K562 (cell line): ENCODE results near the gene SPTBN4. TPM values are rescaled to one million over a fixed set of nuclear protein-coding genes. Genes with fewer than 3 reads are reported as not detected.

Experiments used
- ATF7 ChIP-seq: fragments of 450-650 bp; IDR thresholded peaks from 2 replicates; pipeline ENCODE4 v1.7.1; 2014; ENCODE audit warnings: mild to moderate bottlenecking, moderate library complexity
- EP300 ChIP-seq: IDR thresholded peaks from 2 replicates; pipeline ENCODE4 v1.6.1; 2012; ENCODE audit warnings: low read length, improper control_type of control experiment
- HDAC8 ChIP-seq: fragments of 450-650 bp; IDR thresholded peaks from 2 replicates; pipeline ENCODE4 v1.6.1; 2016; ENCODE audit warnings: mild to moderate bottlenecking, missing genetic modification characterization, moderate library complexity, missing compliant biosample characterization
- HINFP ChIP-seq: fragments of 450-650 bp; conservative IDR thresholded peaks from 2 replicates; pipeline ENCODE4 v1.6.1; 2016; ENCODE audit warnings: missing genetic modification characterization, low read depth, mild to moderate bottlenecking, control low read depth, missing compliant biosample characterization
- JUND ChIP-seq, 2 experiments: IDR thresholded peaks; 2 replicates in 1 of 2; 3 replicates in 1 of 2; pipeline ENCODE4 v1.6.1; 2011; ENCODE audit warnings: borderline replicate concordance in 2 of 2, low read depth in 2 of 2, low read length in 2 of 2, improper control_type of control experiment in 1 of 2, missing biosample characterization in 1 of 2, missing genetic modification characterization in 1 of 2, missing genetic modification reagents in 1 of 2
- KAT2B ChIP-seq: IDR thresholded peaks from one replicate; pipeline ENCODE4 v1.6.1; 2012; ENCODE audit warnings: low read depth, mild to moderate bottlenecking, control low read depth, inconsistent platforms, low read length, moderate library complexity
- KDM5B ChIP-seq: fragments of 200-600 bp; sonication (generic); IDR thresholded peaks from 2 replicates; pipeline ENCODE4 v1.6.1; 2012; ENCODE audit warnings: low read depth, mild to moderate bottlenecking, moderate library complexity, low read length, control low read depth, inconsistent platforms; ENCODE audit not compliant: insufficient replicate concordance
- KLF10 ChIP-seq: fragments of 250-450 bp; sonication (Bioruptor Pico); IDR thresholded peaks from 2 replicates; pipeline ENCODE4 v1.6.1; 2021; ENCODE audit warnings: matching md5 sums
- MAZ ChIP-seq, 2 experiments: fragments of 450-650 bp in 1 of 2; sonication (generic) in 1 of 2; formaldehyde crosslinking; IDR thresholded peaks in 1 of 2; conservative IDR thresholded peaks in 1 of 2; 2 replicates each; pipeline versions ENCODE4 v1.4.0 to v1.5.0; 2020; ENCODE audit warnings: mild to moderate bottlenecking in 1 of 2, missing genetic modification reagents in 1 of 2
- NFE2L1 ChIP-seq: fragments of 450-650 bp; IDR thresholded peaks from 2 replicates; pipeline ENCODE4 v1.6.1; 2016; ENCODE audit warnings: missing genetic modification characterization, low read depth, mild to moderate bottlenecking, missing compliant biosample characterization, moderate library complexity, borderline replicate concordance
- SMARCA4 ChIP-seq: fragments of 450-650 bp; IDR thresholded peaks from 2 replicates; pipeline ENCODE4 v1.6.1; 2016
- STAT5A ChIP-seq: IDR thresholded peaks from 2 replicates; pipeline ENCODE4 v1.6.1; 2012; ENCODE audit warnings: low read length, inconsistent platforms, borderline replicate concordance
- SUPT5H ChIP-seq: fragments of 450-650 bp; IDR thresholded peaks from 2 replicates; pipeline ENCODE4 v1.6.1; 2016
- TBP ChIP-seq: optimal IDR thresholded peaks from 2 replicates; pipeline ENCODE3; 2011; ENCODE audit warnings: low read depth, low read length, improper control_type of control experiment
- ZNF165 ChIP-seq: fragments of 250-450 bp; sonication (Bioruptor Pico); IDR thresholded peaks from 2 replicates; pipeline ENCODE4 v1.4.0; 2020; ENCODE audit warnings: borderline replicate concordance
- ZNF583 ChIP-seq: fragments of 250-450 bp; sonication (Bioruptor Pico); IDR thresholded peaks from 2 replicates; pipeline ENCODE4 v1.4.0; 2020
- polyA plus RNA-seq, 8 experiments: library from polyadenylated mRNA; depleted of rRNA in 4 of 8; stranded (reverse) in 5 of 8; unstranded in 3 of 8; fragments of >200 nt; fragmentation: Nextera tagmentation in 2 of 8; fragmentation: Illumina TruSeq in 1 of 8; extraction: Ambion mirVana in 2 of 8; extraction: Trizol in 1 of 8; gene quantifications; 2 replicates each; pipeline versions ENCODE4 v1.2.1 to v1.2.3, GENCODE V29; 2011 to 2014; ENCODE audit warnings: inconsistent platforms in 1 of 8, missing spikeins in 1 of 8
- total RNA-seq, 7 experiments: library from RNA; depleted of rRNA in 6 of 7; stranded (reverse); fragments of >200 nt in 6 of 7; fragmentation: Illumina TruSeq in 2 of 7; extraction: Trizol in 2 of 7; gene quantifications; 2 replicates each; pipeline versions ENCODE4 v1.2.1 to v1.2.3, GENCODE V29; 2011 to 2021; ENCODE audit warnings: low replicate concordance in 1 of 7
- TF ChIP-seq, protein P1 (sequence below): sonication (generic); formaldehyde crosslinking; IDR thresholded peaks from 2 replicates; pipeline ENCODE4 v1.8.1; 2022; ENCODE audit warnings: missing genetic modification reagents

The SPTBN4 gene
- total and polyA plus RNA-seq, 9 of the 15 experiments (the other 6 are each of a cell fraction or from before 2014, with no cell fraction given), result 0.01 to 1.5 (median 0.86) TPM

DNA sequence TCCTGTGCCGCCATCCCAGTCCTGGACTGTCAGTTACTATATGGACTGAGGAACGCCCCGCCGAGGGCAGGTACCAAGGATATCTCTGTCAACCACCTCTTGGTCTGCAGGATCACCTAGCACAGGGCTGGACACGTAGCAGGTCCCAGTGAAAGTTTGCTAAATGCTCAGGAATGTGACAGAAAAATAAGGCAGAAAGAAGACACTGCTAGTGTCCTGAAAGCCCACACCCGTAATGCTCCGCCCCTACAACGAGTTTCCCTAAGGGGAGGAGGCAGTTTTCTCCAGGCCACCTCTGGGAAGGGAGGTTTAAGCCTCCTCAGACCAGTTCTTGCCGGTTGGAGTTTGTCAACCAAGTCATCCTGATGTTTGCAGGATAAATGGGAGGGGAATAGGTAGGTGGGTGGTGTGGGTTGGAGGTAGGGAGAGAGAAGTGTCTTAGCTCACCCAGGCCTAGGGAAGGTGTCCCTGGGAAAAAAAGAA, 21.0 kb upstream of the SPTBN4 start (continued):
- TF ChIP-seq MAZ (CRISPR knock-in tag; conservative IDR thresholded peaks at IDR 0.05 in 1 of 2, IDR thresholded peaks at IDR 0.05 in 1 of 2) (peak in 1 of 2 experiments; percentile 23; a peak in 3 of 4 replicates), EP300 (peak; percentile 59), TBP (peak; percentile 43), HDAC8 (no peak), SMARCA4 (peak; percentile 69), ATF7 (peak; percentile 39; the same call in 1 of the 2 replicates), NFE2L1 (no peak), KAT2B (peak; percentile 82), STAT5A (no peak), KDM5B (peak; percentile 17), HINFP (tag) (no peak), ZNF583 (CRISPR knock-in tag) (peak; percentile 19; the same call in 1 of the 2 replicates), SUPT5H (0 out of 2 replicates have a peak, but pooled peaks have one; percentile 24), JUND (IDR thresholded peaks at IDR 0.05; ENCODE audit: borderline replicate concordance, low read depth, low read length) (0 out of 2 replicates have a peak, but pooled peaks have one; percentile 28), JUND (tag; IDR thresholded peaks at IDR 0.05; ENCODE audit: borderline replicate concordance, low read depth, low read length) (peak; percentile 41; the same call in 2 of the 3 replicates), ZNF165 (CRISPR knock-in tag) (no peak), KLF10 (no peak)
- TF ChIP-seq, protein P1, sequence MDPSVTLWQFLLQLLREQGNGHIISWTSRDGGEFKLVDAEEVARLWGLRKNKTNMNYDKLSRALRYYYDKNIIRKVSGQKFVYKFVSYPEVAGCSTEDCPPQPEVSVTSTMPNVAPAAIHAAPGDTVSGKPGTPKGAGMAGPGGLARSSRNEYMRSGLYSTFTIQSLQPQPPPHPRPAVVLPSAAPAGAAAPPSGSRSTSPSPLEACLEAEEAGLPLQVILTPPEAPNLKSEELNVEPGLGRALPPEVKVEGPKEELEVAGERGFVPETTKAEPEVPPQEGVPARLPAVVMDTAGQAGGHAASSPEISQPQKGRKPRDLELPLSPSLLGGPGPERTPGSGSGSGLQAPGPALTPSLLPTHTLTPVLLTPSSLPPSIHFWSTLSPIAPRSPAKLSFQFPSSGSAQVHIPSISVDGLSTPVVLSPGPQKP (CRISPR knock-in tag), result no peak
